H9 (cell line): ENCODE results near the gene FOXM1. TPM values are rescaled to one million over a fixed set of nuclear protein-coding genes. Genes with fewer than 3 reads are reported as not detected.

ENCODE experiments used
- DNase-seq: peaks from one replicate; pipeline ENCODE4 v3.0.0-alpha.2; 2017
- H2AFZ ChIP-seq: one replicate; pipeline ENCODE4 v1.6.1; 2013; ENCODE audit warnings: mild to moderate bottlenecking, low read length, control low read depth, moderate library complexity
- H2AK5ac ChIP-seq: 2 replicates; pipeline ENCODE4 v1.6.1; 2013; ENCODE audit warnings: low read length, control low read depth, mixed read lengths; ENCODE audit not compliant: insufficient read length
- H2BK120ac ChIP-seq: one replicate; pipeline ENCODE4 v1.6.1; 2013; ENCODE audit warnings: low read depth, mild to moderate bottlenecking, low read length, control low read depth, inconsistent platforms; ENCODE audit not compliant: poor library complexity, severe bottlenecking
- H2BK12ac ChIP-seq: 2 replicates; pipeline ENCODE4 v1.6.1; 2013; ENCODE audit warnings: low read length, control low read depth, mixed read lengths, low read depth; ENCODE audit not compliant: insufficient read length
- H2BK15ac ChIP-seq: 2 replicates; pipeline ENCODE4 v1.6.1; 2013; ENCODE audit warnings: low read depth, low read length, control low read depth
- H2BK20ac ChIP-seq: one replicate; pipeline ENCODE4 v1.6.1; 2013; ENCODE audit warnings: low read depth, mild to moderate bottlenecking, low read length, control low read depth, inconsistent platforms; ENCODE audit not compliant: poor library complexity, severe bottlenecking
- H2BK5ac ChIP-seq: 2 replicates; pipeline ENCODE4 v1.6.1; 2013; ENCODE audit warnings: low read length, control low read depth, mixed read lengths; ENCODE audit not compliant: insufficient read length
- H3K14ac ChIP-seq: 2 replicates; pipeline ENCODE4 v1.6.1; 2013; ENCODE audit warnings: low read length, control low read depth; ENCODE audit not compliant: insufficient read depth
- H3K18ac ChIP-seq: 2 replicates; pipeline ENCODE4 v1.6.1; 2013; ENCODE audit warnings: low read depth, mild to moderate bottlenecking, mixed read lengths, low read length, control low read depth; ENCODE audit not compliant: insufficient read length
- H3K23ac ChIP-seq: 2 replicates; pipeline ENCODE4 v1.6.1; 2013; ENCODE audit warnings: low read length, control low read depth, mixed read lengths, low read depth; ENCODE audit not compliant: insufficient read length
- H3K23me2 ChIP-seq: 2 replicates; pipeline ENCODE4 v1.6.1; 2013; ENCODE audit warnings: low read depth, mild to moderate bottlenecking, mixed read lengths, low read length, control low read depth; ENCODE audit not compliant: insufficient read length, poor library complexity, severe bottlenecking
- H3K27ac ChIP-seq: 2 replicates; pipeline ENCODE4 v1.5.1; 2013; ENCODE audit warnings: low read length, control low read depth, mixed read lengths, low read depth; ENCODE audit not compliant: insufficient read length
- H3K27me3 ChIP-seq: 2 replicates; pipeline ENCODE4 v1.6.1; 2013; ENCODE audit warnings: low read length, control low read depth, inconsistent platforms; ENCODE audit not compliant: insufficient read depth
- H3K4ac ChIP-seq: 2 replicates; pipeline ENCODE4 v1.6.1; 2013; ENCODE audit warnings: low read depth, mild to moderate bottlenecking, control low read depth, inconsistent platforms, low read length, moderate library complexity
- H3K4me1 ChIP-seq: 2 replicates; pipeline ENCODE4 v1.6.1; 2013; ENCODE audit warnings: low read length, control low read depth, inconsistent platforms; ENCODE audit not compliant: insufficient read depth
- H3K4me2 ChIP-seq: 2 replicates; pipeline ENCODE4 v1.6.1; 2013; ENCODE audit warnings: low read length, control low read depth, mixed read lengths; ENCODE audit not compliant: insufficient read length, insufficient read depth
- H3K56ac ChIP-seq: 2 replicates; pipeline ENCODE4 v1.6.1; 2013; ENCODE audit warnings: low read depth, mild to moderate bottlenecking, mixed read lengths, low read length, control low read depth; ENCODE audit not compliant: insufficient read length
- H3K79me1 ChIP-seq: 2 replicates; pipeline ENCODE4 v1.6.1; 2013; ENCODE audit warnings: low read depth, mild to moderate bottlenecking, moderate library complexity, low read length, control low read depth, inconsistent platforms; ENCODE audit not compliant: insufficient read depth, poor library complexity, severe bottlenecking
- H3K79me2 ChIP-seq: 2 replicates; pipeline ENCODE4 v1.6.1; 2013; ENCODE audit warnings: low read length, control low read depth, inconsistent platforms; ENCODE audit not compliant: insufficient read depth
- H3K9ac ChIP-seq: 2 replicates; pipeline ENCODE4 v1.6.1; 2013; ENCODE audit warnings: low read length, control low read depth, mixed read lengths; ENCODE audit not compliant: insufficient read length; ENCODE audit errors: extremely low read depth
- H3K9me3 ChIP-seq: one replicate; pipeline ENCODE4 v1.6.1; 2013; ENCODE audit warnings: low read depth, low read length, inconsistent platforms; ENCODE audit not compliant: control insufficient read depth
- H3T11ph ChIP-seq: one replicate; pipeline ENCODE4 v1.6.1; 2013; ENCODE audit warnings: mild to moderate bottlenecking, low read length, control low read depth, inconsistent platforms
- H4K20me1 ChIP-seq: one replicate; pipeline ENCODE4 v1.6.1; 2013; ENCODE audit not compliant: control insufficient read depth, insufficient read length, insufficient read depth
- H4K5ac ChIP-seq: 2 replicates; pipeline ENCODE4 v1.6.1; 2013; ENCODE audit warnings: low read depth, mild to moderate bottlenecking, mixed read lengths, low read length, control low read depth; ENCODE audit not compliant: insufficient read length
- H4K8ac ChIP-seq: replicated peaks from 2 replicates; pipeline ENCODE4 v1.6.1; 2013; ENCODE audit warnings: low read length, control low read depth, mixed read lengths, low read depth; ENCODE audit not compliant: insufficient read length
- H4K91ac ChIP-seq: 2 replicates; pipeline ENCODE4 v1.6.1; 2013; ENCODE audit warnings: low read depth, mild to moderate bottlenecking, moderate library complexity, mixed read lengths, low read length, control low read depth; ENCODE audit not compliant: insufficient read length
- H3K27ac Mint-ChIP-seq, 3 experiments: 2 replicates in 2 of 3; 3 replicates in 1 of 3; pipeline ENCODE4 v1.8.0; 2020 to 2021; ENCODE audit warnings: mixed read lengths in 3 of 3, mild to moderate bottlenecking in 1 of 3, moderate library complexity in 1 of 3
- H3K27me3 Mint-ChIP-seq: 2 replicates; pipeline ENCODE4 v1.8.0; 2021; ENCODE audit warnings: low read depth, mild to moderate bottlenecking, moderate library complexity, mixed read lengths
- H3K36me3 Mint-ChIP-seq, 3 experiments: 2 replicates in 2 of 3; 3 replicates in 1 of 3; pipeline ENCODE4 v1.8.0; 2020 to 2021; ENCODE audit warnings: low read depth in 3 of 3, mixed read lengths in 3 of 3; ENCODE audit not compliant: insufficient read depth in 1 of 3
- H3K4me1 Mint-ChIP-seq, 2 experiments: 2 replicates each; pipeline ENCODE4 v1.8.0; 2020; ENCODE audit warnings: mixed read lengths in 2 of 2
- H3K4me3 Mint-ChIP-seq, 2 experiments: 2 replicates in 1 of 2; 3 replicates in 1 of 2; pipeline ENCODE4 v1.8.0; 2020 to 2021; ENCODE audit warnings: mild to moderate bottlenecking in 2 of 2, mixed read lengths in 2 of 2, moderate library complexity in 1 of 2
- H3K9me3 Mint-ChIP-seq, 2 experiments: 2 replicates in 1 of 2; 3 replicates in 1 of 2; pipeline ENCODE4 v1.8.0; 2020; ENCODE audit warnings: mild to moderate bottlenecking in 2 of 2, mixed read lengths in 2 of 2, moderate library complexity in 1 of 2
- WGBS: extraction: QIAGEN DNeasy Blood & Tissue Kit; methylation state at CpG from one replicate; pipeline ENCODE4 v1.1.7; 2013; ENCODE audit warnings: missing lambda C conversion rate, low lambda C conversion rate, mixed read lengths; ENCODE audit not compliant: insufficient read length; ENCODE audit errors: extremely low coverage; 5-methylcytosine and 5-hydroxymethylcytosine counted together
- total RNA-seq: library from RNA; stranded (reverse); gene quantifications from 2 replicates; pipeline ENCODE4 v1.2.1, GENCODE V29; 2021
- TF ChIP-seq, protein P1 (sequence below): fragments of 200-600 bp; sonication (generic); conservative IDR thresholded peaks from 3 replicates; pipeline ENCODE4 v1.8.0; 2021; ENCODE audit warnings: antibody characterized with exemption, mild to moderate bottlenecking

Gene FOXM1
- total RNA-seq, 1 experiment from 2014 or later: 109 TPM

- peaks cover 17 to 29% of the 10 kb centered on the region in 2 experiments for H3K4me1 Mint-ChIP-seq
- H3K4me3 Mint-ChIP-seq: no peak overlapping the region
- H3K9me3 Mint-ChIP-seq: no peaks in the 10 kb centered on the region
- Histone ChIP-seq H3K18ac (no peak overlapping the region), H2BK5ac (no peak overlapping the region), H3K27ac (no peak overlapping the region), H3K23me2 (no peaks in the 10 kb centered on the region), H3K27me3 (no peaks in the 10 kb centered on the region), H3K79me2 (no peaks in the 10 kb centered on the region), H3K9me3 (no peaks in the 10 kb centered on the region), H4K20me1 (no peaks in the 10 kb centered on the region), H2AFZ (no peak overlapping the region), H4K5ac (no peak overlapping the region), H3K23ac (no peak overlapping the region), H3K9ac (no peak overlapping the region), H3K4me1 (no peaks in the 10 kb centered on the region), H3K56ac (no peak overlapping the region), H3K4me2 (no peak overlapping the region), H2BK15ac (no peak overlapping the region), H3K14ac (no peak overlapping the region), H2BK120ac (no peak overlapping the region), H2BK20ac (no peak overlapping the region), H3T11ph (no peak overlapping the region), H4K91ac (no peak overlapping the region), H3K4ac (no peak overlapping the region), H4K8ac (no peak overlapping the region), H2AK5ac (no peak overlapping the region), H3K79me1 (no peaks in the 10 kb centered on the region), H2BK12ac (no peak overlapping the region)
- TF ChIP-seq, protein P1, sequence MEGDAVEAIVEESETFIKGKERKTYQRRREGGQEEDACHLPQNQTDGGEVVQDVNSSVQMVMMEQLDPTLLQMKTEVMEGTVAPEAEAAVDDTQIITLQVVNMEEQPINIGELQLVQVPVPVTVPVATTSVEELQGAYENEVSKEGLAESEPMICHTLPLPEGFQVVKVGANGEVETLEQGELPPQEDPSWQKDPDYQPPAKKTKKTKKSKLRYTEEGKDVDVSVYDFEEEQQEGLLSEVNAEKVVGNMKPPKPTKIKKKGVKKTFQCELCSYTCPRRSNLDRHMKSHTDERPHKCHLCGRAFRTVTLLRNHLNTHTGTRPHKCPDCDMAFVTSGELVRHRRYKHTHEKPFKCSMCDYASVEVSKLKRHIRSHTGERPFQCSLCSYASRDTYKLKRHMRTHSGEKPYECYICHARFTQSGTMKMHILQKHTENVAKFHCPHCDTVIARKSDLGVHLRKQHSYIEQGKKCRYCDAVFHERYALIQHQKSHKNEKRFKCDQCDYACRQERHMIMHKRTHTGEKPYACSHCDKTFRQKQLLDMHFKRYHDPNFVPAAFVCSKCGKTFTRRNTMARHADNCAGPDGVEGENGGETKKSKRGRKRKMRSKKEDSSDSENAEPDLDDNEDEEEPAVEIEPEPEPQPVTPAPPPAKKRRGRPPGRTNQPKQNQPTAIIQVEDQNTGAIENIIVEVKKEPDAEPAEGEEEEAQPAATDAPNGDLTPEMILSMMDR: no peak
- no peak for DNase-seq
- H3K27ac Mint-ChIP-seq: no peak overlapping the region
- no peaks in the 10 kb centered on the region for H3K27me3 Mint-ChIP-seq
- peaks cover 1 to 20% (median 20%) of the 10 kb centered on the region in 3 experiments; a peak in 4 of 7 replicates for H3K36me3 Mint-ChIP-seq
- no CpG with 5 or more reads among the region's 4 CpGs for WGBS
Observed at GRCh38 chr12:2835691-2836403, 41.1 kb downstream of the FOXM1 start.
